NT2/D1 (cell line): Measurements from ENCODE around the gene PLAC9.

Experiments used
- DNase-seq: peaks from one replicate; pipeline ENCODE4 v3.0.0-alpha.2; 2011; ENCODE audit warnings: low read depth, low spot score
- H3K27me3 ChIP-seq: 2 replicates; pipeline ENCODE4 v1.6.0; 2011; ENCODE audit warnings: mild to moderate bottlenecking; ENCODE audit not compliant: insufficient read length, insufficient read depth
- H3K36me3 ChIP-seq: 2 replicates; pipeline ENCODE4 v1.6.1; 2011; ENCODE audit warnings: mild to moderate bottlenecking, low read length, mixed read lengths; ENCODE audit not compliant: insufficient read depth, insufficient read length
- H3K4me1 ChIP-seq: 2 replicates; pipeline ENCODE4 v1.5.1; 2011; ENCODE audit not compliant: insufficient read depth, insufficient read length
- H3K4me3 ChIP-seq: 2 replicates; pipeline ENCODE4 v1.5.1; 2011; ENCODE audit warnings: low read depth; ENCODE audit not compliant: insufficient read length
- H3K9ac ChIP-seq: 2 replicates; pipeline ENCODE4 v1.6.0; 2011; ENCODE audit warnings: low read depth; ENCODE audit not compliant: insufficient read length
- H3K9me3 ChIP-seq: 2 replicates; pipeline ENCODE4 v1.5.1; 2011; ENCODE audit warnings: mild to moderate bottlenecking, low read length; ENCODE audit not compliant: insufficient read depth
- SUZ12 ChIP-seq: IDR thresholded peaks from 2 replicates; pipeline ENCODE4 v1.6.1; 2011; ENCODE audit not compliant: insufficient read length, insufficient read depth; ENCODE audit errors: extremely low read depth
- YY1 ChIP-seq: IDR thresholded peaks from 2 replicates; pipeline ENCODE4 v1.6.1; 2011; ENCODE audit not compliant: insufficient read length, insufficient read depth
- ZNF274 ChIP-seq: IDR thresholded peaks from 2 replicates; pipeline ENCODE4 v1.6.1; 2011; ENCODE audit warnings: mild to moderate bottlenecking, low read depth, low read length

The PLAC9 gene

DNA sequence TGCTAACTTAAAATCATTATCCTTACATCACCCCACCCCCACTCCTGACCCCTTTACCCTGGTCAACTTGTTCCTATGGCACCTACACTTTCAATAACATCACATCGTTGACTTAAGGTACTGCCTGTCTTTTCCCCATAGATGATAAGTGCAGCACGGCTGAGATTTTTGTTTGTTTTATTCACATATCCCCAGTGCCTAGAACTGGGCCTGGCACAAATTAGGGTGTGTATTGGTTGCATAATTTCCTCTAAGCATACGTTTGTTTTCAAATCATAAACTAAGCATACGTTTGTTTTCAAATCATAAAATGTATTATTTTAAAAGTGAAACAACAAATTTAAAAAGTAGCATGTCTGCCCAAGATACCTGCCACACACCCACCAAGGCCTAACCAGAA is 37.5 kb downstream of the PLAC9 start:
- Histone ChIP-seq H3K9ac (peak overlapping the region; percentile 32), H3K27me3 (no peaks in the 10 kb centered on the region), H3K4me3 (no peak overlapping the region), H3K4me1 (peaks cover 14% of the 10 kb centered on the region), H3K36me3 (peaks cover 31% of the 10 kb centered on the region), H3K9me3 (no peaks in the 10 kb centered on the region)
- DNase-seq = no peak
- TF ChIP-seq YY1 (no peak), SUZ12 (no peak), ZNF274 (no peak)

DNA sequence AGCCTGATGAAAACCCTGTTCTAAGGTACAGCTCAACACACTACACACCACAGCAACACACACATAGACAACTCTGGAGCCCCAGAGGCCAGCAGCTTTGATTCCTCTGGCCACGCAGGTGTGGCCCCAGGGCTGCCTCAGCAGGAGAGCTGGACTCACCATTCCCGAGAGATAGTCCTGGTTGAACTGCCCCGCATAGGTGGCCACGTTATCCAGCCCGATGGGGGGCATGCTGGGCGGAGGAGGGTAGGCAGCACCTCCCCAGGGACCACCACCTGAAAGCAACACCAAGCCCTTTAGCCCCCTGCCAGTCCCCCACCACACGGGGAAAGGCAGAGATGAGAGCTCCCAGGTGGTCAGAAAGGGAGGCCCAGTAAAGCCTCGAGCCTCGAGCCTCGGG is 38.1 kb downstream of the PLAC9 start:
- no peak overlapping the region for H3K4me3 ChIP-seq
- H3K36me3 ChIP-seq = peaks cover 26% of the 10 kb centered on the region
- no peaks in the 10 kb centered on the region for H3K27me3 ChIP-seq
- no peak for DNase-seq
- peak overlapping the region; percentile 32 for H3K9ac ChIP-seq
- peaks cover 14% of the 10 kb centered on the region for H3K4me1 ChIP-seq
- no peak for TF ChIP-seq ZNF274
- TF ChIP-seq SUZ12 = no peak
- no peak for TF ChIP-seq YY1
- no peaks in the 10 kb centered on the region for H3K9me3 ChIP-seq

DNA sequence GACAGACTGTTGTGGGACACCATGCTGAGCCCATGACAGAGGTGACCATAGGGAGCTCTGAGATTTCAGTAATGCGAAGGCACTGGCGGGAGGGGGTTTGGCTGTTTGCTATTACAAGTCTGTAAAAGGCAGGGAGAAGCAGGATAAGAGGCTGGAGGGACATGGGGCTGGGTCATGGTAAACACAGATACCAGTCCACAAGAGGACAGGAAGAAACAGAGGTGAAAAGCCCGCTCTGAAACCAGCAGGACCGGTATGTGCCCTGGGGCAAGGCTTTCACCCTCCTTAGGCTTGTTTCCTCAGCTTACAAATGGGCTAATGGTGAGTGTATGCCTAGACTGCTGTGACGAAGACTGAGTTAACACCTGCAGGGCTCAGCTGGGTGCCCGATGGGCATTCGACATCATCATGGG is 38.7 kb downstream of the PLAC9 start:
- DNase-seq = no peak
- no peaks in the 10 kb centered on the region for H3K27me3 ChIP-seq
- no peak overlapping the region for H3K9ac ChIP-seq
- H3K36me3 ChIP-seq = peaks cover 21% of the 10 kb centered on the region
- no peak for TF ChIP-seq SUZ12
- TF ChIP-seq YY1 = no peak
- TF ChIP-seq ZNF274 = no peak
- H3K9me3 ChIP-seq = no peaks in the 10 kb centered on the region
- H3K4me3 ChIP-seq = no peak overlapping the region
- H3K4me1 ChIP-seq = peaks cover 14% of the 10 kb centered on the region

DNA sequence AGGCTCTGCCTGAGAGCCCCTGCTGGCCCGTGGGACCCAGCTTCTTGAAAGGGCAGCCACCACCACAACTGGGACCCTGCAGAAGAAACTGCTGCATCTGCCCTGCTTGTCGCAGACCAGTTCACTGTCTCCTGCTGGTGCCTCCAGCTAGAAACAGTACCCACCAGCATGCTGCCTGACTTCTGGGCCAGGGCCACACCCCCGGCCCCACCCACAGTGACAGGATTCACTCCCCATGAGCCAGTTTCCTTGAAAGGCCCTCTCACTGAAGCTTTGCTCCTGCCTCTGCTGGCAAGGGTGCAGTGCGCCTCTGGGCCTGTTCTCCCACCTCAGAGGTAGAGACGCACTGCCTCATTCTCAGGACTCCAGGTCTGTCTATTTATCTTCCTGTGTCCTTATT is 40.4 kb downstream of the PLAC9 start:
- peaks cover 14% of the 10 kb centered on the region for H3K4me1 ChIP-seq
- TF ChIP-seq ZNF274 = no peak
- no peak for TF ChIP-seq YY1
- TF ChIP-seq SUZ12 = no peak
- H3K9ac ChIP-seq = no peak overlapping the region
- no peak for DNase-seq
- no peaks in the 10 kb centered on the region for H3K9me3 ChIP-seq
- peaks cover 21% of the 10 kb centered on the region for H3K36me3 ChIP-seq
- no peaks in the 10 kb centered on the region for H3K27me3 ChIP-seq
- no peak overlapping the region for H3K4me3 ChIP-seq

DNA sequence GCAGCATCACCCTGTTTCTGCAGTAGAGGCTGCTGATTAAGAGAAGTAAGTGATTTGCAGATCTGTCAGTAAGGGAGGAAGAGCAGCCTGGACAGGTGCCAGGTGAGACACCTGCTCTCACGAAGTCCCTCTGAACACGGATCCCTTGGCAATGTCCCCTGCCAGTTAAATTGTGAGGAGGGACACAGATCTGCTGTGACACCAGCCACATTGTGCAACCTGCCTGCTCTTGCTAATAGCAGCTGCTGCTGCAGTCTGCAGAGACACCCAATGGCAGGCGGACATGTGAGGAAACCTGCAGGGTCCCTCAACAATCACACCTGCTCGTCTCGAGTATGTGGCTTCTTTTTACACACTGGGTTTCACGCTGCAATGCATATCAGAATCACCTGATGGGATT is 40.9 kb downstream of the PLAC9 start:
- TF ChIP-seq SUZ12 (no peak), ZNF274 (no peak), YY1 (no peak)
- Histone ChIP-seq H3K9ac (no peak overlapping the region), H3K27me3 (no peaks in the 10 kb centered on the region), H3K4me1 (peaks cover 14% of the 10 kb centered on the region), H3K4me3 (no peak overlapping the region), H3K9me3 (no peaks in the 10 kb centered on the region), H3K36me3 (peaks cover 21% of the 10 kb centered on the region)
- no peak for DNase-seq

DNA sequence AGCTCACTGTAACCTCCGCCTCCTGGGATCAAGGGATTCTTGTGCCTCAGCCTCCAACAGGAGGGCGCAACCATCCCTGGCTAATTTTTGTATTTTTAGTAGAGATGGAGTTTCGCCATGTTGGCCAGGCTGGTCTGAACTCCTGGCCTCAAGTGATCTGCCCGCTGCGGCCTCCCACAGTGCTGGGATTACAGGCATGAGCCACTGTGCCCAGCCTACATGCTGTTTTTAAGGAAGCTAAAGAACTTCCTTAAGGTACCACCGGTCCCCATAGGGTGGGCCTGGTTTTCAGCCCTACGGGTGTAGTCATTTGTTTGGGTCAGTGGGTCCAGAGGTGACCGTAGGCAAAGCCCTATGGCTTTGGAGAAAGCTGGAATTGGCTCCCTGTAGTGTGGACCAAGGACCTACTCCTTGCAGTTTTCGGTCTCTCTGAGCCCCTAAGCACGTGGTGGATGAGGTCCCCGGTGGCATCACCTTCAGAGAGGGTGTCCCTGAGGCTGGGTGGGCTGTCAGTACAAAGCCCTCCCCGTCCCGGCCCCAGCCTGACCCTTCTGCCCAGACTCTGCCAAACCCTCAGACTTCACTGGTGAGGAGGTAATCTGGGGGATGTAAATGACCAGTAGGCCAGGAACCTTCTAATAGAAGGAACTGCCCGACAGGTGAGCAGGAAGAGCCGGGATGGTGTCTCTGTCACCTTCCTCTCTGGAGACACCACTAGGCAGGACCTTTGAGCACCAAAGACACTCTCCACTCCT is 42.3 kb downstream of the PLAC9 start:
- Histone ChIP-seq H3K9me3 (no peaks in the 10 kb centered on the region), H3K9ac (no peak overlapping the region), H3K4me3 (no peak overlapping the region), H3K4me1 (peaks cover 14% of the 10 kb centered on the region), H3K36me3 (peaks cover 15% of the 10 kb centered on the region), H3K27me3 (no peaks in the 10 kb centered on the region)
- DNase-seq = no peak
- TF ChIP-seq YY1 (no peak), SUZ12 (no peak), ZNF274 (no peak)

DNA sequence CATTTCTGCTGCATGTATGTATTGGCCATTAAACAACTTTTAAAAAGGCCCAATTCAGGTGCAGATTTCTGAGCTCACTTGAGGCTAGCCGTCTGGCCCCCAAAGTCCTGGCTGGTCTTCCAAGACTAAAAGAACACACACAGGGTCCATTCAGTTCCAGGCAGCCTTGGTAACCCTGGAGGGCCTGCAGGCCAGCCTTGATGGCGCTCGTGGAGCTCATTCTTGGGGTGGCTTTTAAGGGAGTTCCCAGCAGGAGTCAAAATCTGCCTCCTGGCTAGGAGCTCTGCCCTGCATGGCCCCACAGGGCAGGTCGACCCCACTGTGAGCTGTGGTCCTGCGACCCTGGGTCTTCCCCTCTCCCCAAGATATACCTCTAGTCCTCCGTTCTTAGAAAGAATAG is 44.0 kb downstream of the PLAC9 start:
- TF ChIP-seq YY1 (no peak), ZNF274 (no peak), SUZ12 (no peak)
- DNase-seq = no peak
- peaks cover 8% of the 10 kb centered on the region for H3K4me1 ChIP-seq
- H3K4me3 ChIP-seq = no peak overlapping the region
- H3K9me3 ChIP-seq = no peaks in the 10 kb centered on the region
- no peak overlapping the region for H3K9ac ChIP-seq
- H3K27me3 ChIP-seq = no peaks in the 10 kb centered on the region
- H3K36me3 ChIP-seq = peaks cover 12% of the 10 kb centered on the region
